Sigmoid colon (tissue), 7 donors: ENCODE measurements around the gene PLXNB2. TPM values are rescaled to one million over a fixed set of nuclear protein-coding genes. Genes with fewer than 3 reads are reported as not detected.

Experiments
- DNase-seq: peaks from one replicate; pipeline ENCODE4 v3.0.0-alpha.2; 2019
- H3K27ac ChIP-seq, 4 donors: fragments of 200-600 bp; sonication (generic); one replicate each; pipeline ENCODE4 v1.5.1; 2016 to 2019; ENCODE audit warnings: mild to moderate bottlenecking in 1 of 4
- H3K27me3 ChIP-seq, 3 donors: fragments of 200-600 bp; sonication (generic); one replicate each; pipeline ENCODE4 v1.5.1; 2019; ENCODE audit warnings: mild to moderate bottlenecking in 1 of 3
- H3K36me3 ChIP-seq, 4 donors: fragments of 200-600 bp; sonication (generic); one replicate each; pipeline ENCODE4 v1.5.1; 2016 to 2019
- H3K4me1 ChIP-seq, 4 donors: fragments of 200-600 bp; sonication (generic); one replicate each; pipeline ENCODE4 v1.5.1; 2017 to 2019
- H3K4me3 ChIP-seq, 4 donors: fragments of 200-600 bp; sonication (generic); one replicate each; pipeline ENCODE4 v1.5.1; 2017 to 2019; ENCODE audit warnings: mild to moderate bottlenecking in 2 of 4, moderate library complexity in 1 of 4
- H3K9me3 ChIP-seq, 4 donors: fragments of 200-600 bp in 3 of 4; sonication (generic) in 3 of 4; one replicate each; pipeline versions ENCODE4 v1.5.1 to v1.6.1; 2013 to 2019
- EP300 ChIP-seq, 4 donors: sonication (generic); formaldehyde crosslinking; IDR thresholded peaks; one replicate each; pipeline ENCODE4 v1.6.1; 2017; ENCODE audit warnings: antibody characterized with exemption in 4 of 4
- POLR2A ChIP-seq, 2 donors: fragments of 450-650 bp; IDR thresholded peaks; one replicate each; pipeline ENCODE4 v1.6.1; 2016; ENCODE audit warnings: antibody characterized with exemption in 2 of 2, mild to moderate bottlenecking in 2 of 2, moderate library complexity in 2 of 2
- POLR2AphosphoS5 ChIP-seq, 4 donors: sonication (generic); formaldehyde crosslinking; IDR thresholded peaks; one replicate each; pipeline ENCODE4 v1.6.1; 2017; ENCODE audit warnings: antibody characterized with exemption in 4 of 4
- WGBS, 2 donors: extraction: QIAGEN DNeasy Blood & Tissue Kit; methylation state at CpG; one replicate each; pipeline ENCODE4 v1.1.7; 2013; 5-methylcytosine and 5-hydroxymethylcytosine counted together
- intact Hi-C: fragments of 100-400 bp; cut with DNase I; formaldehyde crosslinking; loops from one replicate; pipeline ENCODE4 v1.15.1; 2023
- polyA plus RNA-seq, 3 donors: library from polyadenylated mRNA; stranded (reverse); fragments of 200-250 nt; gene quantifications; one replicate each; pipeline ENCODE4 v1.2.3, GENCODE V29; 2013
- total RNA-seq, 4 donors: library from RNA; depleted of rRNA; stranded (reverse); fragments of >200 nt; gene quantifications; one replicate each; pipeline ENCODE4 v1.1.0, GENCODE V29; 2016
- TF ChIP-seq, protein P1 (sequence below), 4 experiments: fragments of 450-650 bp in 3 of 4; fragments of 200-600 bp in 1 of 4; IDR thresholded peaks; one replicate each; pipeline ENCODE4 v1.5.1; 2016 to 2019; ENCODE audit warnings: antibody characterized with exemption in 4 of 4, mild to moderate bottlenecking in 3 of 4, moderate library complexity in 2 of 4
- donor health status: healthy with polysubstance abuse.
- donor health status: Bipolar disorder and iron deficiency.
- donor health status: healthy.

The PLXNB2 gene
- total and polyA plus RNA-seq, 7 donors = 18.6 to 150 (median 67.5) TPM

DNA sequence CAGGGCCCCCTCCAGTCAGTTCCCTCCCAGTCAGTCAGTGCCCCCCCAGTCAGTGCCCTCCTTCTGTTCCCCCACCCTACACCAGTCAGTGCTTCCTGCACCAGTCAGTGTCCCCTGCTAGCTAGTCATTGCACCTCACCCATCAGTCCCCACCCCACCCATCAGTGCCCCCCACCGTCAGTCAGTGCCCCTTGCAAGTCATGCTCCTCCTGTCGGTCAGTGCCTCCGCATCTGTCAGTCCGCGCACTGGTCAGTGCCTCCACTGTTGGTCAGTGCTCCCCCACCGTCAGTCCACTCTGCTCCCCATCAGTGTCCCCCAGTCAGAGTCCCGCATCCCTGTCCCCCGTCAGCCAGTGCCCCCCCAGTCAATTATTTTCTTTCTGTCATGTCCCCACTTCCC, 39.0 kb upstream of the PLXNB2 start:
- H3K9me3 ChIP-seq = no peaks in the 10 kb centered on the region
- intact Hi-C loops = loop anchor here (5.0 kb wide), 1 partner anchor 161 kb away; the partner anchor contains the start of genes LMF2 and NCAPH2
- H3K4me3 ChIP-seq = no peak overlapping the region
- no peaks in the 10 kb centered on the region for H3K27me3 ChIP-seq
- no peak overlapping the region for H3K27ac ChIP-seq
- TF ChIP-seq POLR2A (IDR thresholded peaks at IDR 0.05) (no peak), POLR2AphosphoS5 (IDR thresholded peaks at IDR 0.05) (no peak), EP300 (IDR thresholded peaks at IDR 0.05) (no peak)
- TF ChIP-seq, protein P1, sequence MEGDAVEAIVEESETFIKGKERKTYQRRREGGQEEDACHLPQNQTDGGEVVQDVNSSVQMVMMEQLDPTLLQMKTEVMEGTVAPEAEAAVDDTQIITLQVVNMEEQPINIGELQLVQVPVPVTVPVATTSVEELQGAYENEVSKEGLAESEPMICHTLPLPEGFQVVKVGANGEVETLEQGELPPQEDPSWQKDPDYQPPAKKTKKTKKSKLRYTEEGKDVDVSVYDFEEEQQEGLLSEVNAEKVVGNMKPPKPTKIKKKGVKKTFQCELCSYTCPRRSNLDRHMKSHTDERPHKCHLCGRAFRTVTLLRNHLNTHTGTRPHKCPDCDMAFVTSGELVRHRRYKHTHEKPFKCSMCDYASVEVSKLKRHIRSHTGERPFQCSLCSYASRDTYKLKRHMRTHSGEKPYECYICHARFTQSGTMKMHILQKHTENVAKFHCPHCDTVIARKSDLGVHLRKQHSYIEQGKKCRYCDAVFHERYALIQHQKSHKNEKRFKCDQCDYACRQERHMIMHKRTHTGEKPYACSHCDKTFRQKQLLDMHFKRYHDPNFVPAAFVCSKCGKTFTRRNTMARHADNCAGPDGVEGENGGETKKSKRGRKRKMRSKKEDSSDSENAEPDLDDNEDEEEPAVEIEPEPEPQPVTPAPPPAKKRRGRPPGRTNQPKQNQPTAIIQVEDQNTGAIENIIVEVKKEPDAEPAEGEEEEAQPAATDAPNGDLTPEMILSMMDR (IDR thresholded peaks at IDR 0.05) = no peak
- peaks cover 0 to 27% (median 19%) of the 10 kb centered on the region in 4 donors for H3K4me1 ChIP-seq
- 85 to 88% methylated on average over 8 of the region's 8 CpGs for WGBS, 2 donors
- peaks cover 0 to 1% (median 0%) of the 10 kb centered on the region in 4 donors for H3K36me3 ChIP-seq
- no peak for DNase-seq

DNA sequence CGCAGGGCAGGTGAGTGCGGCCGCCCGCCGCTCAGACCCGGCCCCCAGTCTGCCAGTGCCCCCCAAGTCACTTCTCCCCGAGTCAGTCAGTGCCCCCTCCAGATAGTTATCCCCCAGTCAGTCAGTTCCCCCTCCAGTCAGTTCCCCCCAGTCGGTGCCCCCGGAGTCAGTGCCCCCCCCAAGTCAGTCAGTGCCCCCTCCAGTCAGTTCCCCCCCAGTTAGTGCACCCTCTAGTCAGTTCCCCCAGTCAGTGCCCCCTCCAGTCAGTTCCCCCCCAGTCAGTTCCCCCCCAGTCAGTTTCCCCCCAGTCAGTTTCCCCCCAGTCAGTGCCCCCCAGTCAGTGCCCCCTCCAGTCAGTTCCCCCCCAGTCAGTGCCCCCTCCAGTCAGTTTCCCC, 36.1 kb upstream of the PLXNB2 start:
- WGBS, 2 donors = 1 to 2% methylated on average over 9 of the region's 9 CpGs
- Histone ChIP-seq H3K36me3 (no peaks in the 10 kb centered on the region), H3K27ac (peak overlapping the region; percentile 75 to 89 (median 82)), H3K4me1 (peaks cover 0 to 27% (median 19%) of the 10 kb centered on the region in 4 donors), H3K4me3 (peak overlapping the region; percentile 76 to 99 (median 92)), H3K27me3 (no peaks in the 10 kb centered on the region), H3K9me3 (no peaks in the 10 kb centered on the region)
- intact Hi-C loops = loop anchor here (2.0 kb wide), 2 partner anchors 17 to 69 kb away; partner anchors contain the start of gene DENND6B
- DNase-seq = no peak
- TF ChIP-seq POLR2AphosphoS5 (IDR thresholded peaks at IDR 0.05) (no peak), EP300 (IDR thresholded peaks at IDR 0.05) (no peak), POLR2A (IDR thresholded peaks at IDR 0.05) (no peak)
- TF ChIP-seq, protein P1 (IDR thresholded peaks at IDR 0.05) = no peak

DNA sequence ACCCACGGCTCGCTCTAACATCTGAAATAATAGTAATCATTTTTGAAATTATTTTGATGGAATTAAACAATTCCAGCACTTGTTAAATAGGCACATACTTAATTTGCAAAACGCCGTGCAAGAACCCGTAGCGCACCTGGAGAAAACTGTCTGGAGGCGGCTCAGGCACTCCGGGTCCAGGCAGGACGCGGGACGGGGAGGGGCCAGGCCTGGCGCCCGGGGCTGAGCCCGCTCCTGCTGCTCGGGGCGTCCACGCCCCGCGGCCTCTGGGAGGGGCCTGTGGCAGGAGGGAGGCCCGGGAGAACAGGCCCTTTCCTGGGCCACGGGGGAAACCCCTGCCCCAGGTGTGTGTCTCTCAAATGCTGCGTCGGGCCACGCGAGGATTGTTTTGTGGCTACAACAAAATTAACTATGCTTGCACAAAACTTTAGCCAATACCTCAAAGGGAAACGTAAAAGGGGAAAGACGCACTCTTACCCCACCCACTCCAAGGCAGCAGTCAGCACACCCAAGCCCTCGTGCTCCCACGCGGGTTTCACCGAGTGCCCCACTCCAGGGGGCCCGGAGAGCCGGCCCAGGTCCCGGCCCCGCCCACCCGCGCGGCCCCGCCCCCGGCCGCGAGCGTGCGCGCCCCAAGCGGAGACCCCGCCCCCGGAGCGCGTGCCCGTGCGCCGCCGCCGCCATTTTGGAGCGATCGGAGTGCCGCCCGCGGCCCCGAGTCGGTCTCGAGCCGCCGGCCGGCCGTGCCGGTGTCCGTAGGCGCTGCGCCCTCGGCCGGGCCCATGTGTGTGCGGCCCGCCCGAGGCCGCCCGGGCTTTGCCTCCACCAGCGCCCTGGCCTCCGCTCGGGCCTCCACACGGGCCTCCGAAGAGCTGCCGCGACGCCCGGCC, 35.5 kb upstream of the PLXNB2 start, which contains the start of gene PPP6R2:
TSS of gene PPP6R2 (plus strand) at position 677 of the 890 bp plus-strand sequence. CDS start 50,582 bp downstream, outside the sequence.
- intact Hi-C loops = loop anchor here (1.0 to 2.0 kb wide), 3 partner anchors 16 to 92 kb away; partner anchors contain the start of genes DENND6B and HDAC10
- H3K9me3 ChIP-seq = no peaks in the 10 kb centered on the region
- H3K4me1 ChIP-seq = peaks cover 0 to 27% (median 19%) of the 10 kb centered on the region in 4 donors
- H3K27ac ChIP-seq = peak within 1 kb of the TSS; percentile 75 to 89 (median 82)
- no peaks in the 10 kb centered on the region for H3K27me3 ChIP-seq
- TF ChIP-seq POLR2A (IDR thresholded peaks at IDR 0.05) (no peak), POLR2AphosphoS5 (IDR thresholded peaks at IDR 0.05) (peak in 2 of 4 donors; percentile 52 to 60)
- TF ChIP-seq, protein P1 (IDR thresholded peaks at IDR 0.05) = peak in 2 of 4 experiments; percentile 15 to 16
- WGBS, 2 donors = 0 to 1% methylated on average over 87 of the region's 87 CpGs
- H3K36me3 ChIP-seq = no peaks in the 10 kb centered on the region
- H3K4me3 ChIP-seq = peak within 1 kb of the TSS; percentile 76 to 99 (median 92)
- peak; percentile 90 for DNase-seq

DNA sequence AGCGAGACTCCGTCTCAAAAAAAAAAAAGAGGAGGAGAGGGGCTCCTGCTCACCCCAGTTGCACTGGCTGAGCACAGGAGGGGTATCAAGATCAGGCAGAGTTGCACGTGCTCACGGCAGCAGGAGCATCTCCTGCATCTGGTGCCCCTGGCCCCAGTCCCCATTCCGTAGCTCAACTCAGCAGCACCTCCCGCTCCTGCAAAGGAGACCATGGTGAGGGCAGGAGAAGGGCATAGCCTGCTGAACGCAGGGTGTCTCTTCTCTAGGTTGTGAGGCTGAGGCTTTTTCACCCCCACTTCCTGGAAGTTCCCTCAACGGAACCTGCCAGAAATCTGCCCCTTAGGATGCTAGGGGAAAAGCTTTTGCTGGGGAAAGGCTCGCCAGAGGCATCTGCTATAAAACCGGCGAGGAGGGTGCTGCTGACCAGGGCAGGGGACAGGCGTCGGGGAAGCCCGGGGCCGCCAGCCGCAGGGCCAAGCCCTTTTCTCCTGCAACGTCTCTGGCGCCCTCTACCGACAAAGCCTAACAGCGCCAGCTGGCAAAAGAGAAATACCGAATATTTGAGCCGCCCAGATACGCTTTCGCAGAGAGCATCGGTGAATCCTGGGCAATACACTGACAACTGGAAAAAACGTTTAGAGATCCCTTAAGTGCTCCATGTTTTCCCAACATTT, 34.7 kb upstream of the PLXNB2 start:
- TF ChIP-seq EP300 (IDR thresholded peaks at IDR 0.05) (no peak), POLR2A (IDR thresholded peaks at IDR 0.05) (no peak), POLR2AphosphoS5 (IDR thresholded peaks at IDR 0.05) (peak in 2 of 4 donors; percentile 31 to 47)
- TF ChIP-seq, protein P1 (IDR thresholded peaks at IDR 0.05) = peak; percentile 90 to 97 (median 96)
- Histone ChIP-seq H3K4me3 (peak overlapping the region; percentile 32 to 99 (median 92)), H3K4me1 (peaks cover 0 to 21% (median 17%) of the 10 kb centered on the region in 4 donors), H3K9me3 (no peaks in the 10 kb centered on the region), H3K36me3 (no peaks in the 10 kb centered on the region), H3K27ac (peak overlapping the region; percentile 75 to 89 (median 82)), H3K27me3 (no peaks in the 10 kb centered on the region)
- 9 to 13% methylated on average over 26 of the region's 26 CpGs for WGBS, 2 donors
- DNase-seq = peak; percentile 95
- intact Hi-C loops = loop anchor here (1.0 to 2.0 kb wide), 3 partner anchors 15 to 91 kb away; partner anchors contain the start of genes DENND6B and HDAC10
